Measurements from ENCODE around the gene DAB1.

Gene DAB1

GRCh38 chr1:57163789-57164188, 260.1 kb downstream of the DAB1 start:
- H3K27me3 ChIP-seq (ENCODE audit: insufficient read depth, poor library complexity, severe bottlenecking), result no peaks in the 10 kb centered on the region
- H3K4me3 ChIP-seq (ENCODE audit: severe bottlenecking), result no peak overlapping the region
- no peak overlapping the region for H3K27ac ChIP-seq (ENCODE audit: poor library complexity, severe bottlenecking)
- DNase-seq (ENCODE audit: low spot score) (no peak), ATAC-seq (ENCODE audit: low read depth) (no peak)
- no peaks in the 10 kb centered on the region for H3K4me1 ChIP-seq (ENCODE audit: insufficient read depth, poor library complexity, severe bottlenecking)
- no peaks in the 10 kb centered on the region for H3K36me3 ChIP-seq (ENCODE audit: low read depth)
- no peaks in the 10 kb centered on the region for H3K9me3 ChIP-seq (ENCODE audit: severe bottlenecking)
- TF ChIP-seq CTCF (IDR thresholded peaks at IDR 0.05; ENCODE audit: poor library complexity, severe bottlenecking), result no peak

- DNase-seq (ENCODE audit: low spot score) (no peak), ATAC-seq (ENCODE audit: low read depth) (no peak)
- no peak overlapping the region for H3K27ac ChIP-seq (ENCODE audit: poor library complexity, severe bottlenecking)
- TF ChIP-seq CTCF (IDR thresholded peaks at IDR 0.05; ENCODE audit: poor library complexity, severe bottlenecking), result no peak
- no peaks in the 10 kb centered on the region for H3K27me3 ChIP-seq (ENCODE audit: insufficient read depth, poor library complexity, severe bottlenecking)
- H3K4me3 ChIP-seq (ENCODE audit: severe bottlenecking), result no peak overlapping the region
- no peaks in the 10 kb centered on the region for H3K9me3 ChIP-seq (ENCODE audit: severe bottlenecking)
- H3K36me3 ChIP-seq (ENCODE audit: low read depth), result no peaks in the 10 kb centered on the region
- H3K4me1 ChIP-seq (ENCODE audit: insufficient read depth, poor library complexity, severe bottlenecking), result no peaks in the 10 kb centered on the region
These were observed 260.5 kb downstream of the DAB1 start for GRCh38 chr1:57163325-57163724.

DNA sequence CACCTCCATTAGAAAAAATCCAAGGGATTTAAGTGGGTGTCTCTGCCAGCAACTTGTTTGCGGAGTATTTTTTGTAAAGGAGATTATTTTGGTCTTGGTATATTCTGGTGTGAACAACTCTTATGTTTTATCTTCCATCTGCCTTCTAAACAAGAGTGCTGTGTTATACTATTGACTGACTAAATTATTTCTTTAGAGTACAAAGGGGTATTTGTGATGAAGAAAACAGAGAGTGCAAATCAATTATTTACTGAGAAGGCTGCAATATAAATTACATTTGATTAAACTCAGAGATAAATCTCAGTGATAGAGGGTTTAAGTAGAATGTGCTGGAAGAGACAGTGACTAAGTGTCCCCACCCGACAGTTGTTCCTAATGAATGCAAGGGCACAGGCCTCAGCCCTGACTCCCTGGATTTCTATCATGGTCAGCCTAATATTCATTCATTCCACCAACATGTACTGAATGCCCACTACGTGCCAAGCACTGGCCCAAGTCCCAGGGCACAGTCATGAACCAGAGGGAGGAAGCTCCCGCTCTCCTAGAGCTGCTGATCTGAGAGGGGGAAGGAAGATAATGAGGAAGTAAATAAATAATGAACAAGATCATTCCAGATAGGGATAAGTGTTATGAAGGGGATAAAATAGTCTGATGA, 261.1 kb downstream of the DAB1 start:
- no peaks in the 10 kb centered on the region for H3K9me3 ChIP-seq (ENCODE audit: severe bottlenecking)
- H3K4me1 ChIP-seq (ENCODE audit: insufficient read depth, poor library complexity, severe bottlenecking), result no peaks in the 10 kb centered on the region
- DNase-seq (ENCODE audit: low spot score), result no peak
- ATAC-seq (ENCODE audit: low read depth), result no peak
- no peak overlapping the region for H3K27ac ChIP-seq (ENCODE audit: poor library complexity, severe bottlenecking)
- H3K4me3 ChIP-seq (ENCODE audit: severe bottlenecking), result no peak overlapping the region
- H3K36me3 ChIP-seq (ENCODE audit: low read depth), result no peaks in the 10 kb centered on the region
- H3K27me3 ChIP-seq (ENCODE audit: insufficient read depth, poor library complexity, severe bottlenecking), result peaks cover 4% of the 10 kb centered on the region
- TF ChIP-seq CTCF (IDR thresholded peaks at IDR 0.05; ENCODE audit: poor library complexity, severe bottlenecking), result no peak

DNA sequence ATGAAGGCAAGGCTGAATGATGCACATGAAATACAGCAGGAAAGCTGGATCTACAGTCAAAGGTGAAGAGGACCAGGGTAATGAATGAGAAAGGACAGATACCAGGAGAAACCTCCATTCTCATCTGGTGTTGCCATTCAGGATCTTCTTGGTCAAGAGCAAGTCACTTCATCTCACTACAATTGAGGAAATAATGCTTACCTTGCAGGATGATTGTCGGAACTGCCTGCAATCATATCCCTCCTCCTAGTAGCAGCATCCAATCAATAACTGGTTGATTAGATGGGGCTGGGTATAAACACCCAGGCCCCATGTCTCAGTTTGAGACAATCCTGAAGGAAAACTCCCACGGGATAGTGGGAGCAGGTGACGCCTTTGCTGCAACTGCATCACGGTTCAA, 263.3 kb downstream of the DAB1 start:
- Histone ChIP-seq H3K4me3 (ENCODE audit: severe bottlenecking) (no peak overlapping the region), H3K4me1 (ENCODE audit: insufficient read depth, poor library complexity, severe bottlenecking) (no peaks in the 10 kb centered on the region), H3K36me3 (ENCODE audit: low read depth) (no peaks in the 10 kb centered on the region), H3K9me3 (ENCODE audit: severe bottlenecking) (no peaks in the 10 kb centered on the region), H3K27ac (ENCODE audit: poor library complexity, severe bottlenecking) (no peak overlapping the region), H3K27me3 (ENCODE audit: insufficient read depth, poor library complexity, severe bottlenecking) (peaks cover 4% of the 10 kb centered on the region)
- DNase-seq (ENCODE audit: low spot score), result no peak
- TF ChIP-seq CTCF (IDR thresholded peaks at IDR 0.05; ENCODE audit: poor library complexity, severe bottlenecking), result no peak
- ATAC-seq (ENCODE audit: low read depth), result no peak

GRCh38 chr1:57158604-57158998, 265.3 kb downstream of the DAB1 start:
- ATAC-seq (ENCODE audit: low read depth) (no peak), DNase-seq (ENCODE audit: low spot score) (no peak)
- Histone ChIP-seq H3K27me3 (ENCODE audit: insufficient read depth, poor library complexity, severe bottlenecking) (peaks cover 4% of the 10 kb centered on the region), H3K36me3 (ENCODE audit: low read depth) (no peaks in the 10 kb centered on the region), H3K27ac (ENCODE audit: poor library complexity, severe bottlenecking) (no peak overlapping the region), H3K4me1 (ENCODE audit: insufficient read depth, poor library complexity, severe bottlenecking) (no peaks in the 10 kb centered on the region), H3K4me3 (ENCODE audit: severe bottlenecking) (no peak overlapping the region), H3K9me3 (ENCODE audit: severe bottlenecking) (no peaks in the 10 kb centered on the region)
- no peak for TF ChIP-seq CTCF (IDR thresholded peaks at IDR 0.05; ENCODE audit: poor library complexity, severe bottlenecking)
